Loucy (cell line): Measurements from ENCODE around the gene SNX10.
A peak's percentile ranks its signal among the peaks of the same experiment; 100 is the strongest.

Experiments
- H2AFZ ChIP-seq: fragments of 200-600 bp; sonication (generic); 2 replicates; pipeline ENCODE4 v1.6.0; 2016; ENCODE audit warnings: antibody characterized with exemption, mild to moderate bottlenecking, low read length, moderate library complexity
- H3F3A ChIP-seq: fragments of 200-600 bp; 2 replicates; pipeline ENCODE4 v1.6.0; 2016; ENCODE audit warnings: antibody characterized with exemption, low read depth, mild to moderate bottlenecking
- H3K27me3 ChIP-seq: fragments of 200-600 bp; sonication (generic); 2 replicates; pipeline ENCODE4 v1.6.1; 2014; ENCODE audit warnings: low read length, mild to moderate bottlenecking; ENCODE audit not compliant: insufficient read depth, poor library complexity, severe bottlenecking
- H3K36me3 ChIP-seq: fragments of 200-600 bp; sonication (generic); 2 replicates; pipeline ENCODE4 v1.6.1; 2016; ENCODE audit warnings: low read length; ENCODE audit not compliant: insufficient read depth
- H3K4me1 ChIP-seq: fragments of 200-600 bp; sonication (generic); 2 replicates; pipeline ENCODE4 v1.5.1; 2014; ENCODE audit warnings: low read length, mild to moderate bottlenecking; ENCODE audit not compliant: insufficient read depth, poor library complexity, severe bottlenecking
- H3K4me2 ChIP-seq: fragments of 200-600 bp; sonication (generic); 2 replicates; pipeline ENCODE4 v1.6.0; 2014; ENCODE audit warnings: antibody characterized with exemption, low read length, low read depth, mild to moderate bottlenecking; ENCODE audit not compliant: poor library complexity, severe bottlenecking
- H3K4me3 ChIP-seq: fragments of 200-600 bp; sonication (generic); 2 replicates; pipeline ENCODE4 v1.5.1; 2014; ENCODE audit warnings: low read length, mild to moderate bottlenecking, mixed read lengths; ENCODE audit not compliant: poor library complexity, severe bottlenecking
- H3K79me2 ChIP-seq: fragments of 200-600 bp; sonication (generic); 2 replicates; pipeline ENCODE4 v1.6.1; 2014; ENCODE audit warnings: low read length; ENCODE audit not compliant: insufficient read depth
- H3K9ac ChIP-seq: fragments of 200-600 bp; sonication (generic); 2 replicates; pipeline ENCODE4 v1.6.0; 2014; ENCODE audit warnings: mild to moderate bottlenecking, low read depth, low read length, moderate library complexity; ENCODE audit not compliant: poor library complexity, severe bottlenecking
- H3K9me2 ChIP-seq: fragments of 200-600 bp; sonication (generic); replicated peaks from 2 replicates; pipeline ENCODE4 v1.6.1; 2016; ENCODE audit warnings: low read depth, low read length, mixed read lengths
- H3K9me3 ChIP-seq: fragments of 200-600 bp; sonication (generic); 2 replicates; pipeline ENCODE4 v1.6.1; 2014; ENCODE audit warnings: mild to moderate bottlenecking, antibody characterized with exemption, low read length, low read depth; ENCODE audit not compliant: insufficient read depth
- H4K20me1 ChIP-seq: fragments of 200-600 bp; sonication (generic); 2 replicates; pipeline ENCODE4 v1.6.0; 2014; ENCODE audit warnings: antibody characterized with exemption, low read length, mild to moderate bottlenecking; ENCODE audit not compliant: insufficient read depth, poor library complexity, severe bottlenecking
- CTCF ChIP-seq: fragments of 200-600 bp; sonication (generic); conservative IDR thresholded peaks from 2 replicates; pipeline ENCODE4 v1.5.1; 2014; ENCODE audit warnings: mild to moderate bottlenecking, antibody characterized with exemption, low read length
- EZH2phosphoT487 ChIP-seq: fragments of 200-600 bp; IDR thresholded peaks from 2 replicates; pipeline ENCODE4 v1.6.1; 2018; ENCODE audit warnings: antibody characterized with exemption, mild to moderate bottlenecking, moderate library complexity, borderline replicate concordance

Gene SNX10

GRCh38 chr7:26393818-26394217 is 102.2 kb downstream of the SNX10 start:
- Histone ChIP-seq H3F3A (no peaks in the 10 kb centered on the region), H3K9me3 (no peaks in the 10 kb centered on the region), H3K4me1 (peaks cover 10% of the 10 kb centered on the region), H2AFZ (no peak overlapping the region), H3K79me2 (no peaks in the 10 kb centered on the region), H3K4me2 (no peak overlapping the region), H3K4me3 (no peak overlapping the region), H3K27me3 (no peaks in the 10 kb centered on the region), H4K20me1 (no peaks in the 10 kb centered on the region), H3K9ac (no peak overlapping the region), H3K36me3 (no peaks in the 10 kb centered on the region), H3K9me2 (no peaks in the 10 kb centered on the region)
- TF ChIP-seq CTCF = no peak
- TF ChIP-seq EZH2phosphoT487 = no peak

- Histone ChIP-seq H3K9me3 (no peaks in the 10 kb centered on the region), H3K9me2 (no peaks in the 10 kb centered on the region), H4K20me1 (no peaks in the 10 kb centered on the region), H3K79me2 (peaks cover 8% of the 10 kb centered on the region; the same call in 1 of the 2 replicates), H3K9ac (no peak overlapping the region), H3K36me3 (no peaks in the 10 kb centered on the region), H3K4me3 (no peak overlapping the region), H3K27me3 (no peaks in the 10 kb centered on the region), H3K4me2 (peak overlapping the region; percentile 91), H3F3A (no peaks in the 10 kb centered on the region), H3K4me1 (peaks cover 16% of the 10 kb centered on the region), H2AFZ (no peak overlapping the region)
- no peak for TF ChIP-seq EZH2phosphoT487
- no peak for TF ChIP-seq CTCF
Observed at GRCh38 chr7:26397332-26397731, 105.7 kb downstream of the SNX10 start.

- peaks cover 8% of the 10 kb centered on the region; the same call in 1 of the 2 replicates for H3K79me2 ChIP-seq
- H3K4me2 ChIP-seq = peak overlapping the region; percentile 91
- no peaks in the 10 kb centered on the region for H3K9me2 ChIP-seq
- no peak for TF ChIP-seq EZH2phosphoT487
- peak; percentile 30; the same call in 1 of the 2 replicates for TF ChIP-seq CTCF
- H2AFZ ChIP-seq = peak overlapping the region; percentile 95
- H3K4me3 ChIP-seq = peak overlapping the region; percentile 83
- H3K9ac ChIP-seq = peak overlapping the region; percentile 81
- no peaks in the 10 kb centered on the region for H4K20me1 ChIP-seq
- H3K36me3 ChIP-seq = no peaks in the 10 kb centered on the region
- H3K9me3 ChIP-seq = no peaks in the 10 kb centered on the region
- H3F3A ChIP-seq = no peaks in the 10 kb centered on the region
- H3K4me1 ChIP-seq = peaks cover 16% of the 10 kb centered on the region
- no peaks in the 10 kb centered on the region for H3K27me3 ChIP-seq
Observed at GRCh38 chr7:26397796-26398426, 106.2 kb downstream of the SNX10 start.
